Measurements from ENCODE around the gene MAP3K8. TPM values are rescaled to one million over a fixed set of nuclear protein-coding genes. Genes with fewer than 3 reads are reported as not detected.
A peak's percentile ranks its signal among the peaks of the same experiment; 100 is the strongest.

Gene MAP3K8
- total and polyA plus RNA-seq, 9 of the 15 experiments (the other 6 are each of a cell fraction or from before 2014, with no cell fraction given): 6.9 to 23.6 (median 13.6) TPM

GRCh38 chr10:30434273-30435072 is 489 bp downstream of the MAP3K8 start (continued):
- TF ChIP-seq THAP7 (CRISPR knock-in tag; IDR thresholded peaks at IDR 0.05) (0 out of 2 replicates have a peak, but pooled peaks have one; percentile 13), NR2F6 (CRISPR knock-in tag; IDR thresholded peaks at IDR 0.05) (no peak), SAP30 (IDR thresholded peaks at IDR 0.05; ENCODE audit: borderline replicate concordance, insufficient read depth, low read depth, low read length, poor library complexity, severe bottlenecking) (peak; percentile 70), ZNF57 (CRISPR knock-in tag; IDR thresholded peaks at IDR 0.05) (no peak), KHSRP (IDR thresholded peaks at IDR 0.05) (no peak), ZBTB11 (CRISPR knock-in tag; IDR thresholded peaks at IDR 0.05) (no peak), POLR3G (IDR thresholded peaks at IDR 0.05; ENCODE audit: extremely low read depth, insufficient read length, insufficient replicate concordance) (no peak), CBFB (CRISPR knock-in tag; IDR thresholded peaks at IDR 0.05) (0 out of 2 replicates have a peak, but pooled peaks have one; percentile 44), KDM1A (IDR thresholded peaks at IDR 0.05) (no peak), TAF9B (IDR thresholded peaks at IDR 0.05; ENCODE audit: partially characterized antibody) (peak; percentile 53), MAZ (CRISPR knock-in tag; conservative IDR thresholded peaks at IDR 0.05 in 1 of 2, IDR thresholded peaks at IDR 0.05 in 1 of 2) (no peak; a peak in 3 of 4 replicates), ARID1B (IDR thresholded peaks at IDR 0.05) (0 out of 2 replicates have a peak, but pooled peaks have one; percentile 7), ATF4 (CRISPR knock-in tag; IDR thresholded peaks at IDR 0.05) (no peak), THRA (IDR thresholded peaks at IDR 0.05) (no peak), MBD2 (IDR thresholded peaks at IDR 0.05; ENCODE audit: borderline replicate concordance, low read depth) (no peak), SMARCB1 (IDR thresholded peaks at IDR 0.05; ENCODE audit: insufficient read length, low read depth) (no peak), MEF2A (IDR thresholded peaks at IDR 0.05; ENCODE audit: control insufficient read depth, low read depth, low read length) (no peak), ARID3A (IDR thresholded peaks at IDR 0.05; ENCODE audit: borderline replicate concordance, low read depth, low read length) (no peak), RNF2 (IDR thresholded peaks at IDR 0.05) (no peak)
